ENCODE measurements around the gene INSIG1.

Gene INSIG1

GRCh38 chr7:155333346-155334234 is 35.9 kb downstream of the INSIG1 start:
- DNase-seq: no peak

GRCh38 chr7:155336812-155337602 is 39.3 kb downstream of the INSIG1 start:
- no peak for DNase-seq

GRCh38 chr7:155337946-155338631 is 40.4 kb downstream of the INSIG1 start:
- no peak for DNase-seq

- no peak for DNase-seq
Measured at GRCh38 chr7:155338632-155339320, 41.1 kb downstream of the INSIG1 start.

GRCh38 chr7:155339474-155339873 is 41.8 kb downstream of the INSIG1 start:
- no peak for DNase-seq

DNA sequence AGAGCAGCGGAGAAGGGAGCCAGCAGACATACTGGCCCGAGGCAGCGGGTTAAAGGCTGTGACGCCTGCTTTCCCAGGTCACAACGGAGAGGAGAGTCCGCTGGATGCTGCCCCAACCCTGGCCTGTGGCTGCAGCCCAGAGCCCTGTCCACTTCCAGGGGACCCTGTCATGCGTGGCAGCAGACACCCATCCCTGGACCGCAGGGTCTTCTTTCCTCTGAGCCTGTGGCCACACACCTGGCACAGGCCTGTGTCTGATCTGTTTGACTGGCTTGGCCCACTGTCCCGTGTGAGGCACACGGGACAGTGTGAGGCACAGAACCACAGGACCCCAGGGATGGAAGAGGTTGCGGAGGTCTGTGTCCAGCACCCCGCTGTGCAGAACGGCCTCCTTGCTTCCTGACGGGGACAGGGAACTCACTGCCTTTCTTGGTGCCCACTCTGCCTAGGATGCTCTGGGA is 42.4 kb downstream of the INSIG1 start:
- DNase-seq: no peak

DNA sequence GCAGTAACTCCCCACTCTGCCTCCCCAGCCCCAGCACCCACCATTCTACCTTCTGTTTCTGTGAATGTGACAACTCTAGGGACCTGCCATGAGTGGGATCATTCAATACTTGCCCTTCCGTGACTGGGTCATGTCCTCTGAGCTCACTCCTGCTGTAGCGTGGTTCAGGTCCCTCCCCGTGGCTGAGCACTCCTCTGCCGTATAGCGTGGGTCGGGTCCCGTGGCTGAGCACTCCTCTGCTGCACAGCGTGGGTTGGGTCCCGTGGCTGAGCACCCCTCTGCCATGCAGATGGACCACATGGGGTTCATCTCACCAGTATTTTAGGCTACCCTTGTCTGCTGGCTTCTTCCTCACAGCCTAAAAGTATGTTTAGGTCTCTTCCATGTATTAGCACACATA is 43.0 kb downstream of the INSIG1 start:
- DNase-seq: no peak

- DNase-seq: no peak
Measured at GRCh38 chr7:155341463-155341983, 43.8 kb downstream of the INSIG1 start.

GRCh38 chr7:155342313-155342712 is 44.6 kb downstream of the INSIG1 start:
- DNase-seq: no peak

DNA sequence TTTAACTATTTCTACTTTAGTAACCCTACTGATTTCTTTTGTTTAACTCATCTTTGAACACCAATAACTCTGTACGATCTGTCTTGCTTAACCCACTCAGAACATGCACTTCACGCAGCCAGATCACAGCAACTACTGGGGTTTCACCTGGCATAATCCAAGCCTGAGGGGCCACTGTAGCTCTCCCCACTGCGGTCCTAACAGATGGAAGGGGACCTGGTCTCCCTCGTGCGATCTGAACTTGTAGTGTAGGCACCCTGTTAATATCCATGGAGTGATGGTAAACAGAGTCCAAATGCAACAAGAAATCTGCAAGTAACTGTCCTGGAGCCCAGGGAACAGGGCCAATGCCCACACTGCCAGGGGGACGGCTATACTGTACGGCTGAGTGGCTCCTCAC is 45.5 kb downstream of the INSIG1 start:
- no peak for DNase-seq

GRCh38 chr7:155343661-155344121 is 46.0 kb downstream of the INSIG1 start:
- no peak for DNase-seq

- DNase-seq: no peak
Measured at GRCh38 chr7:155344270-155344617, 46.6 kb downstream of the INSIG1 start.

GRCh38 chr7:155344618-155345433 is 47.1 kb downstream of the INSIG1 start:
- peak; percentile 85 for DNase-seq

DNA sequence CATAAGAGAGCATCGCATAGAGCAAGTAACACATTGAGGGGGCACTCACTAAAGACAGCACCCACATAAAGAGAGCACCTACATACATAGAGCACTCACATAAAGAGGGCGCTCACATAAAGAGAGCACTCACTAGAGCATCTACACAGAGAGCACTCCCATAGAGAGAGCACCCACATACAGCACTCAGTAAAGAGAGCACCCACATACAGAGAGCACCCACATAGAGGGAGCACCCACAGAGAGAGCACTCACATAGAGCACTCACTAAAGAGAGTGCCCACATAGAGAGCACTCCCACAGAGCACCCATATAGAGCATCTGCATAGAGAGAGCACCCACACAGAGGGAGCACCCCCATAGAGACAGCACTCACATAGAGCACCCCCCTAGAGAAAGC is 47.8 kb downstream of the INSIG1 start:
- no peak for DNase-seq

GRCh38 chr7:155346285-155346684 is 48.6 kb downstream of the INSIG1 start:
- DNase-seq: no peak

- DNase-seq: no peak
Measured at GRCh38 chr7:155348806-155349205, 51.1 kb downstream of the INSIG1 start.

DNA sequence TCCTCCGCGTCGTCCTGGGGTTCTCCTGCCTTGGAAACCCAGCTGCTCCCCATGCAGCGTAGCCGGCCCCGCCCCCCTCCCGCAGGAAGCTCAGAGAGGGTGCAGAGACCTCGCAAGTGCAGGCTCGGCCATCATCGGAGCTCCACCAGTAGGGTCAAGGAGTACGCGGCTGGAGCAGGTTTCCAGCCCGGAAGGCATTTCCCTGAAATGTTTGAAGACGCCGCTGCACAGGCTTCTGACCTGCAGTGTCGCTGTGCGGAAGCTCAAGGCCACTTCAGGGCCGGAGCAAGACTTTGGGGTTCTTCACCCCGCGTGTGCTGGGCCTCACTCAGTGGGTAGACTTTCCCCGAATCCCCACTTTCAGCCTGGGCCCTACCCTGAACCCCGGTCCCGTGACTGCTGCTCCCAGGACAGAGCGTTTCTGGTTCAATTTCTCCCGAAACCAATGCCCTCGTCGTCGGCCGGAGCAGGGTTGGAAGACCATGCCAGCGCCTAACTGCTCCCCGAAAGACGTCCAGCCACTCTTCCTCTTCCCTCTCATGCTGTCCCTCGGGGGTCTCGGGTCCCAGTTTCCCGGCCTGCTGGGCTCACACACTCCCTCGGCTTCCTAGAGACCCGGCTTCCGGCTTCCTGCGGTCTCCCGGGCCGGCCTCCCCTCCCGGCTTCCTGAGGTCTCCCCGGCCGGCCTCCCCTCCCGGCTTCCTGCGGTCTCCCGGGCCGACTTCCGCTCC is 52.1 kb downstream of the INSIG1 start:
- no peak for DNase-seq

DNA sequence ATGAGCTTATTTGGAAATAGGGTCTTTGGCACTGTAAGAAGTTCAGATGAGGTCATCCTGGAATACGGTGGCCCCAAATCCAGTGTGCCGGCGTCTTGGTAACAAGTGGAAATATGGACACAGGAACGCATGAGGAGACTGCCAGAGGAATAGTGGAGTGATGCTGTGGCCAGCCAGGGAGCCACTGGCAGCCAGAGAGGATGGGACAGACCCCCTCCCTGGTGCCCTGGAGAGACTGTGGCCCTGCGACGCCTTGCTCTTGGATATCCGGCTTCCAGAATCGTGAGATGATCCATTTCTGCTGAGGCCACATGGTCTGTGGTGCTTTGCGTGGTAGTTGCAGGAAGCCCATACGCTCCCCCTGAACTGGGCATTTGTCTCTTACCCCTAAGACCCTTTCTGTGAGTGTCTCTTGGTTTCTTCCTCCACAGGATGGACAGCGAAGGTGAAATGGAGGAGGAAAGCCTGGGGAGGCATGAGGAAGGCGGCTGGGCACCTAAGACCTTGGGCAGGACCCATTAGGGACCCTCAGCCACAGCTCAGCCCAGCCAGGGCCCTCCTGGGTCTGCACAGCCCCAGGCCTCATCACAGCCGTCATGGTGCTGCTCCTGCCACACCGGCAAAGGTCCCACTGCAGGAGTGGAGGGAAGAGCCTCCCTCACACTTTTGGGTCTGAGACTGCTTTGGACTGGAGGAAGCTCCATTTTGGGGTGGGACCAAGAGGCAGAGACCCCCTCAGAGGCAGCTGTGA is 53.6 kb downstream of the INSIG1 start:
- DNase-seq: no peak

GRCh38 chr7:155352076-155352752 is 54.5 kb downstream of the INSIG1 start:
- DNase-seq: no peak

DNA sequence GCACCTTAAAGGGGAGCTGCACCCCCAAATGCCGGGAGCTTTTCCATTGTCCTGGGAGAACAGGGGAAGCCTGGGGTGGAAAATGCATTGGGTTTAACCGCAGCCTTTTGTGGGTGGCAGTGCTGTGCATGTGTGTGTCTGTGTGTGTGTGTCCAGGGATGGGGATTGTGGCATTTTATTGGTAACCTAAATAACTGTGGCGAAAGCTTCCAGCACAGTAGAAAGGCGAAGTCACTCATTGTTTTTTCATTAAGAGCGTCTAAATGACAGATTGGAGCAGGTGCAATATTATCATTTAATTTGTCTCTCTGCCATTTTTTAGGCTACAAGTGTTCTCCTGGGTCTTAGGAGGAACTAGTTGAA is 55.1 kb downstream of the INSIG1 start:
- DNase-seq: no peak
